ENCODE data around the gene HEPACAM.

GRCh38 chr11:124928942-124929665 lies 6.7 kb downstream of the HEPACAM start:
- TF ChIP-seq POLR2A (IDR thresholded peaks at IDR 0.05; ENCODE audit: low read length) (no peak), GATA1 (IDR thresholded peaks at IDR 0.05; ENCODE audit: low read depth, low read length) (no peak)
